Muscle of arm (tissue), 12 donors: ENCODE results near the gene MAP2K6. TPM values are rescaled to one million over a fixed set of nuclear protein-coding genes. Genes with fewer than 3 reads are reported as not detected.

ENCODE experiments used
- DNase-seq: peaks from one replicate; pipeline ENCODE4 v3.0.0-alpha.2; 2013
- polyA plus RNA-seq, 12 donors: library from polyadenylated mRNA; unstranded; fragments of 120-200 nt; gene quantifications; one replicate each; pipeline ENCODE4 v1.2.1, GENCODE V29; 2013; ENCODE audit not compliant: insufficient read length in 12 of 12

MAP2K6 gene
- polyA plus RNA-seq, 12 donors = 12.8 to 31.5 (median 21.3) TPM; not detected in 1

GRCh38 chr17:69573396-69573795 lies 158.9 kb downstream of the MAP2K6 start:
- DNase-seq = no peak

GRCh38 chr17:69574257-69575197 lies 160.0 kb downstream of the MAP2K6 start:
- DNase-seq = no peak

- DNase-seq = no peak
These were observed 160.9 kb downstream of the MAP2K6 start for GRCh38 chr17:69575346-69575761.

- DNase-seq = no peak
These were observed 162.6 kb downstream of the MAP2K6 start for GRCh38 chr17:69577098-69577497.

GRCh38 chr17:69578385-69578936 lies 164.0 kb downstream of the MAP2K6 start:
- DNase-seq = no peak

GRCh38 chr17:69579961-69580677 lies 165.6 kb downstream of the MAP2K6 start:
- DNase-seq = no peak

- no peak for DNase-seq
These were observed 166.8 kb downstream of the MAP2K6 start for GRCh38 chr17:69581061-69581961.

GRCh38 chr17:69588316-69588715 lies 173.8 kb downstream of the MAP2K6 start:
- DNase-seq = no peak

GRCh38 chr17:69588827-69589239 lies 174.3 kb downstream of the MAP2K6 start:
- no peak for DNase-seq

GRCh38 chr17:69590671-69591070 lies 176.2 kb downstream of the MAP2K6 start:
- DNase-seq = no peak

- no peak for DNase-seq
These were observed 178.3 kb downstream of the MAP2K6 start for GRCh38 chr17:69592692-69593350.

GRCh38 chr17:69593351-69593715 lies 178.8 kb downstream of the MAP2K6 start:
- DNase-seq = no peak

- no peak for DNase-seq
These were observed 179.2 kb downstream of the MAP2K6 start for GRCh38 chr17:69593716-69594115.

- DNase-seq = no peak
These were observed 180.1 kb downstream of the MAP2K6 start for GRCh38 chr17:69594641-69595040.

GRCh38 chr17:69596141-69596540 lies 181.6 kb downstream of the MAP2K6 start:
- DNase-seq = no peak

GRCh38 chr17:69597898-69598692 lies 183.6 kb downstream of the MAP2K6 start:
- no peak for DNase-seq

- no peak for DNase-seq
These were observed 188.5 kb downstream of the MAP2K6 start for GRCh38 chr17:69602972-69603371.
